GM12878 (cell line): ENCODE data around the gene OR52K1.

Experiments used
- POLR2AphosphoS2 ChIP-seq: IDR thresholded peaks from 2 replicates; pipeline ENCODE4 v1.6.1; 2011; ENCODE audit warnings: low read depth, mild to moderate bottlenecking, low read length, improper control_type of control experiment, moderate library complexity
- TF ChIP-seq, protein P1 (sequence below): IDR thresholded peaks from 2 replicates; pipeline ENCODE4 v1.6.1; 2011; ENCODE audit warnings: borderline replicate concordance, low read depth, mild to moderate bottlenecking, moderate library complexity, low read length; ENCODE audit not compliant: insufficient read depth, poor library complexity, severe bottlenecking

DNA sequence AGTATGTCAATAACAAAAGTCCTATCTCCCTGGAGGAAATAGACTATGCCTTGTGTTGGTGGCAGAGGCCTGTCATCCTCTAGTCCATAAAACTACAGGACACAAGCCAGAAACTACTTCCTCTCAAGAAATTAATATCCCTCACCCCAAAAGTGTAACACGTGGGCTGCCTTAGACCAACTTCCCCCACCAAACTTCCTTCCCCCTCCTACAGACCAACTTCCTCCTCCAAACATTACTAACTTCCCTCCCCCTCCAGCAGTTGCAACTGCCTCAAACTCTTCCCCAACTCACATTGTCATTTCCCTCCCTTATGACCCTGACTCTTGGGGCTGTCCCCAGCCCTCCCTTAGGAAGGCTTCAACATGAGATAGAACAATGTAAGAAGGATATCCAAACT is 27.0 kb upstream of the OR52K1 start:
- TF ChIP-seq, protein P1, sequence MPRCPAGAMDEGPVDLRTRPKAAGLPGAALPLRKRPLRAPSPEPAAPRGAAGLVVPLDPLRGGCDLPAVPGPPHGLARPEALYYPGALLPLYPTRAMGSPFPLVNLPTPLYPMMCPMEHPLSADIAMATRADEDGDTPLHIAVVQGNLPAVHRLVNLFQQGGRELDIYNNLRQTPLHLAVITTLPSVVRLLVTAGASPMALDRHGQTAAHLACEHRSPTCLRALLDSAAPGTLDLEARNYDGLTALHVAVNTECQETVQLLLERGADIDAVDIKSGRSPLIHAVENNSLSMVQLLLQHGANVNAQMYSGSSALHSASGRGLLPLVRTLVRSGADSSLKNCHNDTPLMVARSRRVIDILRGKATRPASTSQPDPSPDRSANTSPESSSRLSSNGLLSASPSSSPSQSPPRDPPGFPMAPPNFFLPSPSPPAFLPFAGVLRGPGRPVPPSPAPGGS, result no peak
- no peak for TF ChIP-seq POLR2AphosphoS2
